HAP-1 (cell line): Measurements from ENCODE around the gene INO80.
"Not testable (repeated sequence)": the region's sequence is repeated elsewhere in the genome, so short reads cannot be mapped to it uniquely, and the experiment has no call there.

Experiments used
- DNase-seq, 2 experiments: peaks; one replicate each; pipeline ENCODE4 v3.0.0-alpha.2; 2016 to 2020; ENCODE audit warnings: low spot score in 2 of 2
- H3K27me3 ChIP-seq: fragments of 250-450 bp; sonication (Bioruptor Pico); 2 replicates; pipeline ENCODE4 v1.5.1; 2020; ENCODE audit warnings: low read depth, mild to moderate bottlenecking, moderate library complexity
- H3K36me3 ChIP-seq: fragments of 250-450 bp; sonication (Bioruptor Pico); replicated peaks from 2 replicates; pipeline ENCODE4 v1.5.1; 2020; ENCODE audit warnings: mild to moderate bottlenecking
- H3K4me1 ChIP-seq: fragments of 250-450 bp; sonication (Bioruptor Pico); 2 replicates; pipeline ENCODE4 v1.5.1; 2020; ENCODE audit warnings: mild to moderate bottlenecking
- H3K4me3 ChIP-seq: fragments of 250-450 bp; sonication (Bioruptor Pico); 2 replicates; pipeline ENCODE4 v1.5.1; 2020; ENCODE audit warnings: mild to moderate bottlenecking, moderate library complexity
- H3K9me3 ChIP-seq: fragments of 250-450 bp; sonication (Bioruptor Pico); 2 replicates; pipeline ENCODE4 v1.5.1; 2020; ENCODE audit warnings: mild to moderate bottlenecking, moderate library complexity
- in situ Hi-C: fragments of 300-500 bp; cut with MboI; formaldehyde crosslinking; loops from 3 replicates; pipeline ENCODE4 v1.14.3; 2020; ENCODE audit warnings: low sequenced_read_pairs, inconsistent platforms, mixed read lengths

INO80 gene

GRCh38 chr15:41133454-41133853 is 17.4 kb upstream of the INO80 start:
- DNase-seq, result no peak
- in situ Hi-C loops, result no loop called here
- Histone ChIP-seq H3K4me1 (no peaks in the 10 kb centered on the region), H3K9me3 (no peaks in the 10 kb centered on the region), H3K27me3 (no peaks in the 10 kb centered on the region), H3K4me3 (no peak overlapping the region), H3K36me3 (no peaks in the 10 kb centered on the region)

GRCh38 chr15:41132094-41132493 is 16.0 kb upstream of the INO80 start:
- in situ Hi-C loops, H3K9me3 ChIP-seq, DNase-seq: not testable (repeated sequence)

GRCh38 chr15:41128174-41128902 is 12.3 kb upstream of the INO80 start:
- Histone ChIP-seq H3K9me3 (no peaks in the 10 kb centered on the region), H3K4me3 (no peak overlapping the region), H3K27me3 (no peaks in the 10 kb centered on the region), H3K36me3 (no peaks in the 10 kb centered on the region), H3K4me1 (no peaks in the 10 kb centered on the region)
- DNase-seq, result no peak
- in situ Hi-C loops, result no loop called here

More at GRCh38 chr15:41132094-41132493, 16.0 kb upstream of the INO80 start:
- H3K4me1 ChIP-seq, H3K27me3 ChIP-seq, H3K36me3 ChIP-seq, H3K4me3 ChIP-seq: not testable (repeated sequence)

DNA sequence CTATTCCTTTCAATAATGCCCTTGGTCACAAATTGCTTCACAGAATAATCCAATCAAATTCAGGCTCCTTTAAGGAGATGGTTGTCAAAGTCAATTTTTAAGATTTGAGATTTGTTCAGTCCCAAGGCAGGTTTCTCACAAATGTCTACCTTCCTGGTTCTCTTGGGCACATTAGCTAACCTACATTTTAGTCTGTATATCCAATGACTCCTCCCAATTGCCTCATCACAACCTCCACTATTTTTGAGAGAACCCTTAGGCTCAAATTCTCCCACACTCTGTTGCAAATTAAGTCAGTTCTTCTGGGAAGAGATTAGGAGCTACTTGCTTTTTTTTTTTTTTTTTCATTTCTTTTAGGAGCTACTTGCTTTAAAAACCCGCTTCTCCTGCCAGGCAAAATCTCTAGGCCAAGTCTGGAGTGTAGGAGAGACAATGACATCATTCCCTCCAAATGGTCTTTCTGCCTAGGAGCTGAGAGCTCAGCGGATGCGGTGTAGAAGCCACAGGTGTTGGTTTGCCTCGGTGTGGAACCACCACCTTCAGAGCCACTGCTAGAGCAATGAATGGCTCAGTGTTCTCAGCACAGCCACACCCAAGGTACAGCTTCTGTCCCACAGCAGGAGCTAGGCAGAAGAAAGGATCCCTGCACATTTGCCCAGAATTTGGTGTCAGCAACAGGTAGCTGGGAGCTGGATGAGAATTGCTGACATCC is 10.0 kb upstream of the INO80 start:
- Histone ChIP-seq H3K9me3 (no peaks in the 10 kb centered on the region), H3K27me3 (no peaks in the 10 kb centered on the region), H3K4me1 (no peaks in the 10 kb centered on the region), H3K36me3 (no peaks in the 10 kb centered on the region), H3K4me3 (no peak overlapping the region)
- no peak for DNase-seq
- in situ Hi-C loops, result no loop called here

- Histone ChIP-seq H3K9me3 (no peaks in the 10 kb centered on the region), H3K36me3 (no peaks in the 10 kb centered on the region), H3K27me3 (no peaks in the 10 kb centered on the region), H3K4me3 (no peak overlapping the region), H3K4me1 (no peaks in the 10 kb centered on the region)
- in situ Hi-C loops, result no loop called here
- no peak for DNase-seq
Observed at GRCh38 chr15:41125063-41125669, 9.1 kb upstream of the INO80 start.

DNA sequence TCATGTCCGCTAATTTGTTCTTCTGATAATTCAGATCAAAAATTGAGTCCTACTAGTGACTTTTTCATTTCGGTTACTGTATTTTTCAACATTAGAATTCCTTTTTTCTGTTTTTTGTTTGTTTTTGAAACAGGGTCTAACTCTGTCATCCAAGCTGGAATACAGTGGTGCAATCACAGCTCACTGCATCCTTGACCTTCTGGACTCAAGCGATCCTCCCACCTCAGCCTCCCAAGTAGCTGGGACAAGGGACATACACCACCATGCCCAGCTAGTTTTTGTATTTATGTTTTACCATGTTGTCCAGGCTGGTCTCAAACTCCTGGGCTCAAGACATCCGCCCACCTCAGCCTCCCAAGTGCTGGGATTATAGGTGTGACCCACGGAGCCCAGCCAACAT is 8.0 kb upstream of the INO80 start:
- in situ Hi-C loops, result no loop called here
- DNase-seq, result no peak
- H3K27me3 ChIP-seq, result no peaks in the 10 kb centered on the region
- H3K36me3 ChIP-seq, result no peaks in the 10 kb centered on the region
- H3K9me3 ChIP-seq, result no peaks in the 10 kb centered on the region
- H3K4me1 ChIP-seq, result no peaks in the 10 kb centered on the region
- no peak overlapping the region for H3K4me3 ChIP-seq

DNA sequence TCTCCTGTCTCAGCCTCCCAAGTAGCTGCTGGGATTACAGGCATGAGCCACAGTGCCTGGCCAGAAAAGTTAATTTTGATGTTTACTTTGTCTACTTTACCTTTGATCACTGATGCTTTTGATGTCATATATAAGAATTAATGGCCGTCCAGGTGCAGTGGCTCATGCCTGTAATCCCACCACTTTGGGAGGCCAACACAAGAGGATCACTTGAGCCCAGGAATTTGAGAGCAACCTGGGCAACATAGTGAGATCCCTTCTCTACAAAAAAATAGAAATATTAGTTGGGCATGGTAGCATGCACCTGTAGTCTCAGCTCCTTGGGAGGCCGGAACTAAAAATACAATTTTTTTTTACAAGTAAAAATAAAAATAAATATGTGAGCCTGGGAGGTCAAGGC is 6.8 kb upstream of the INO80 start:
- Histone ChIP-seq H3K36me3 (no peaks in the 10 kb centered on the region), H3K9me3 (no peaks in the 10 kb centered on the region), H3K4me3 (no peak overlapping the region), H3K4me1 (no peaks in the 10 kb centered on the region), H3K27me3 (no peaks in the 10 kb centered on the region)
- DNase-seq, result no peak
- in situ Hi-C loops, result no loop called here

GRCh38 chr15:41121951-41122350 is 5.9 kb upstream of the INO80 start:
- no peak overlapping the region for H3K4me3 ChIP-seq
- H3K36me3 ChIP-seq, result no peaks in the 10 kb centered on the region
- DNase-seq, result no peak
- in situ Hi-C loops, result no loop called here
- no peaks in the 10 kb centered on the region for H3K9me3 ChIP-seq
- H3K4me1 ChIP-seq, result peaks cover 2% of the 10 kb centered on the region
- H3K27me3 ChIP-seq, result no peaks in the 10 kb centered on the region

DNA sequence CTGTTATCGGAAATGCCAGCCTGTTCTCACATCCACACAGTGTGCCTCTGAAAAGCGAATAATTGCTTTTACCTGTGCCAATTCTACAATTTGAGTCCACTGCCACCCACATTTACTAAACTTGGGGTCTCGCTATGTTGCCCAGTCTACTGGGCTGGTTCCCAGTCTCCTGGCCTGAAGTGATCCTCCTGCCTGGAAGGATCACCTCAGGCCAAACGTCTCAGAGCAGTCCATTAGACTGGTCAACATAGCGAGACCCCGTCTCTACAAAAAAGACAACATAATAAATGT is 827 bp upstream of the INO80 start:
- in situ Hi-C loops, result no loop called here
- peaks cover 10% of the 10 kb centered on the region for H3K36me3 ChIP-seq
- H3K4me1 ChIP-seq, result peaks cover 8% of the 10 kb centered on the region
- H3K27me3 ChIP-seq, result no peaks in the 10 kb centered on the region
- no peak for DNase-seq
- peak overlapping the region; percentile 95 for H3K4me3 ChIP-seq
- no peaks in the 10 kb centered on the region for H3K9me3 ChIP-seq

DNA sequence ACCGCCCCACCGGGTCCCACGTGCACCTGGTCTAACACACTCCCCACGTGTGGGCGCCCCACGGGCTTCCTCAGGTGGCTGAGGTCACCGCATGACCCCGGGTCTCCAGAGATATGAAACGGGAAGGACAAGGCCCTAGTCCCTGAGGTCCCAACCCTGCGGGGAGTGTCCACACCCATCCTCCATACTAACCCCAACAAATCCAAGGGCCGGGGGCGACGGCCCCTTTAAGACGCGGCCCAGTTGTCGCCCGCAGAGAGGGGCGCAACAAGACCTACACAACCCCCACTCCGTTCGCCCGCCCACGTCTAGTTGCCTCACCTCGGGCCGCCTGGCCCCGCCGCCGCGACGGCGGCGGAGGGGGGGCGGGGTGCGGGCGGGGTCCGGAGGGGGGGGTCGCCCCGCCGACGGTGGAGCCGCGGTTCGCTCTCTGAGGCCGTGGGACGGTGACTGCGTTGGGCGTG is 396 bp downstream of the INO80 start:
- H3K36me3 ChIP-seq, result peaks cover 13% of the 10 kb centered on the region
- H3K4me1 ChIP-seq, result peaks cover 8% of the 10 kb centered on the region
- no peaks in the 10 kb centered on the region for H3K9me3 ChIP-seq
- peak overlapping the region; percentile 95 for H3K4me3 ChIP-seq
- peak; percentile 31 to 67 for DNase-seq
- no peaks in the 10 kb centered on the region for H3K27me3 ChIP-seq
- in situ Hi-C loops, result no loop called here

DNA sequence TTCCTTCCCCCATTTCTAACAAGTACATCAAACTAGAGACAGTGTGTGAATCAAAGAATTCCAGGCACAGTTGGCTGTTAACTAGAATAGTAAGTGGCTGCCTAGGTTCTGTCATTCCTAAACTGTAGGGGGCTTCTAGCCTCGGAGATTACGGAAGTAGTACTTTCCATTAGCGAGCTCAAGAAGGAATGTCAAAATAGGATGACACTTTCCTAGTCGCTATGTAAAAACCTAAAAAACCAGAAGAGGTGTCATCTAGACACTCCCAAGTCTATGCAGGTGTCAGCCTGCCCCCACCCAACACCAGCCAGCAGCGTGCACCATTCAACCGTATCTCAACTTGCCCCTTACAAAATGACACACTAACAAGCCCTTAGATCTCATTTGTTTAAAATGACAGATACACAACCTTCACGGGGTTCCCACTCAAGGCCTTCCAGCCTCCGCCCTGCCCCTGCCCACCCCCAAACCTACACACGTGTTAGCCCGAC is 874 bp downstream of the INO80 start:
- peaks cover 8% of the 10 kb centered on the region for H3K4me1 ChIP-seq
- peaks cover 16% of the 10 kb centered on the region for H3K36me3 ChIP-seq
- H3K4me3 ChIP-seq, result peak overlapping the region; percentile 95
- H3K27me3 ChIP-seq, result no peaks in the 10 kb centered on the region
- no peaks in the 10 kb centered on the region for H3K9me3 ChIP-seq
- in situ Hi-C loops, result no loop called here
- peak; percentile 33 to 64 for DNase-seq

GRCh38 chr15:41106947-41107346 is 9.1 kb downstream of the INO80 start:
- Histone ChIP-seq H3K4me1 (peaks cover 2% of the 10 kb centered on the region; the same call in 1 of the 2 replicates), H3K9me3 (no peaks in the 10 kb centered on the region), H3K36me3 (peaks cover 33% of the 10 kb centered on the region), H3K4me3 (no peak overlapping the region), H3K27me3 (no peaks in the 10 kb centered on the region)
- DNase-seq, result no peak
- in situ Hi-C loops, result no loop called here

GRCh38 chr15:41105348-41106334 is 10.4 kb downstream of the INO80 start:
- Histone ChIP-seq H3K27me3 (no peaks in the 10 kb centered on the region), H3K9me3 (no peaks in the 10 kb centered on the region), H3K36me3 (peaks cover 30% of the 10 kb centered on the region), H3K4me1 (peaks cover 13% of the 10 kb centered on the region; the same call in 1 of the 2 replicates), H3K4me3 (no peak overlapping the region)
- no peak for DNase-seq
- in situ Hi-C loops, result no loop called here
